Coronary artery (tissue), 2 donors: ENCODE results near the gene ATOX1.

Source experiments
- DNase-seq: peaks from one replicate; pipeline ENCODE4 v3.0.0-alpha.2; 2017; ENCODE audit warnings: low spot score
- H3K27ac ChIP-seq, 2 donors: fragments of 200-600 bp; sonication (generic); one replicate each; pipeline ENCODE4 v1.5.1; 2016 to 2019
- H3K4me3 ChIP-seq: fragments of 200-600 bp; sonication (generic); 2 replicates; pipeline ENCODE4 v1.5.1; 2016; ENCODE audit warnings: mild to moderate bottlenecking, moderate library complexity
- CTCF ChIP-seq: fragments of 200-600 bp; sonication (generic); IDR thresholded peaks from one replicate; pipeline ENCODE4 v1.5.1; 2019; ENCODE audit warnings: antibody characterized with exemption

Gene ATOX1

GRCh38 chr5:151721087-151721646, 37.3 kb downstream of the ATOX1 start:
- no peak for DNase-seq
- TF ChIP-seq CTCF = no peak
- Histone ChIP-seq H3K4me3 (no peak overlapping the region), H3K27ac (peak overlapping the region in 1 of 2 donors; percentile 36)

GRCh38 chr5:151720215-151720614, 38.2 kb downstream of the ATOX1 start:
- TF ChIP-seq CTCF = no peak
- Histone ChIP-seq H3K27ac (no peak overlapping the region), H3K4me3 (no peak overlapping the region)
- no peak for DNase-seq

- Histone ChIP-seq H3K27ac (peak overlapping the region; percentile 64 to 82), H3K4me3 (no peak overlapping the region)
- no peak for DNase-seq
- no peak for TF ChIP-seq CTCF
Observed at GRCh38 chr5:151719228-151720000, 39.0 kb downstream of the ATOX1 start.

- TF ChIP-seq CTCF = no peak
- H3K27ac ChIP-seq = peak overlapping the region; percentile 64 to 82
- no peak for DNase-seq
- H3K4me3 ChIP-seq = no peak overlapping the region
Observed at GRCh38 chr5:151718646-151719045, 39.8 kb downstream of the ATOX1 start.

GRCh38 chr5:151718153-151718552, 40.3 kb downstream of the ATOX1 start:
- peak overlapping the region; percentile 64 to 82 for H3K27ac ChIP-seq

GRCh38 chr5:151717416-151717815, 41.0 kb downstream of the ATOX1 start:
- Histone ChIP-seq H3K27ac (peak overlapping the region; percentile 64 to 82), H3K4me3 (no peak overlapping the region)
- no peak for DNase-seq
- TF ChIP-seq CTCF = no peak

More at GRCh38 chr5:151718153-151718552, 40.3 kb downstream of the ATOX1 start:
- TF ChIP-seq CTCF = no peak
- DNase-seq = no peak
- H3K4me3 ChIP-seq = no peak overlapping the region
